GM12865 (cell line): ENCODE measurements around the gene NDOR1.

ENCODE experiments used
- DNase-seq: peaks from one replicate; pipeline ENCODE4 v3.0.0; 2010; ENCODE audit warnings: low read depth
- H3K4me3 ChIP-seq: 2 replicates; pipeline ENCODE4 v1.5.1; 2011; ENCODE audit warnings: mild to moderate bottlenecking, low read depth, low read length, control low read depth
- TF ChIP-seq, protein P1 (sequence below): IDR thresholded peaks from 2 replicates; pipeline ENCODE4 v1.5.1; 2011; ENCODE audit warnings: low read length, control low read depth, low read depth, inconsistent platforms; ENCODE audit not compliant: insufficient read depth; ENCODE audit errors: missing control alignments

Gene NDOR1

DNA sequence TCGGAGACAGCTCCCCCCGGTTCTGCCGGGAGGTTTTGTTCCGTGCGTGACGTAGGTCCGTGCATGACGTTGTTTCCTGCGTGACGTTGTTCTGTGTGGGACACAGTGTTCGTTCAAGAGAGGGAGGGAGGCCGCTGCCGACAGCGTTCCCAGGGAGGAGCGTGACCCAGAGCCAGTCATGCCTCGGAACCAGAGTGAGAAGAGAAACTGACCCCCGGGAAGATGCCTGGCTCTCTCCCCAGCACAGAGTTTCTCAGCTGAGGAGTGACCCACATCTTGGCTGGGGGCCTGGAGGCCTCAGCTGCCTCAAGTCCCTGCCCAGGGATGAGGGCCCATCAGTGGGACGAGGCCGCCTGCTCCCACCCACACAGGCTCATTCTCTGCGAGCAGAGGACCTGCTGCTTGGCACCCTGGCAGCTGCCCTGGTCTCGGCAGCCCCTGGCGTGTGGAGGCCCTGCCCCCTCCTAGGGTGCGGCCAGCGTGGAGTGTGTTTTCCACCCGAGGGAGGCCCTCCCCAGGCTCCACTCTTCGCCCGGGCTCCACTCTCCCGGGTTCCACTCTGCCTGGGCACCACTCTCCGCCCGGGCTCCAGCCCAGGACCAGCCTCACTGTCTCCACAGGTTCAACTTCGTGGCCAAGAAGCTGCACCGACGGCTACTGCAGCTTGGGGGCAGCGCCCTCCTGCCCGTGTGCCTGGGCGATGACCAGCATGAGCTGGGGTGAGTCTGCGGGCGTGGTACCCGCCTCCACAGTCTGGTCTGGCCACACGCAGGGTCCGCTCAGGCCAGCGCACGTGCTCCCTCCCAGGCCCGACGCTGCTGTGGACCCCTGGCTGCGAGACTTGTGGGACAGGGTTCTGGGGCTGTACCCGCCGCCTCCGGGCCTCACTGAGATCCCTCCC lies 7.9 kb downstream of the NDOR1 start:
- DNase-seq, result no peak
- H3K4me3 ChIP-seq, result no peak overlapping the region
- TF ChIP-seq, protein P1, sequence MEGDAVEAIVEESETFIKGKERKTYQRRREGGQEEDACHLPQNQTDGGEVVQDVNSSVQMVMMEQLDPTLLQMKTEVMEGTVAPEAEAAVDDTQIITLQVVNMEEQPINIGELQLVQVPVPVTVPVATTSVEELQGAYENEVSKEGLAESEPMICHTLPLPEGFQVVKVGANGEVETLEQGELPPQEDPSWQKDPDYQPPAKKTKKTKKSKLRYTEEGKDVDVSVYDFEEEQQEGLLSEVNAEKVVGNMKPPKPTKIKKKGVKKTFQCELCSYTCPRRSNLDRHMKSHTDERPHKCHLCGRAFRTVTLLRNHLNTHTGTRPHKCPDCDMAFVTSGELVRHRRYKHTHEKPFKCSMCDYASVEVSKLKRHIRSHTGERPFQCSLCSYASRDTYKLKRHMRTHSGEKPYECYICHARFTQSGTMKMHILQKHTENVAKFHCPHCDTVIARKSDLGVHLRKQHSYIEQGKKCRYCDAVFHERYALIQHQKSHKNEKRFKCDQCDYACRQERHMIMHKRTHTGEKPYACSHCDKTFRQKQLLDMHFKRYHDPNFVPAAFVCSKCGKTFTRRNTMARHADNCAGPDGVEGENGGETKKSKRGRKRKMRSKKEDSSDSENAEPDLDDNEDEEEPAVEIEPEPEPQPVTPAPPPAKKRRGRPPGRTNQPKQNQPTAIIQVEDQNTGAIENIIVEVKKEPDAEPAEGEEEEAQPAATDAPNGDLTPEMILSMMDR, result no peak

DNA sequence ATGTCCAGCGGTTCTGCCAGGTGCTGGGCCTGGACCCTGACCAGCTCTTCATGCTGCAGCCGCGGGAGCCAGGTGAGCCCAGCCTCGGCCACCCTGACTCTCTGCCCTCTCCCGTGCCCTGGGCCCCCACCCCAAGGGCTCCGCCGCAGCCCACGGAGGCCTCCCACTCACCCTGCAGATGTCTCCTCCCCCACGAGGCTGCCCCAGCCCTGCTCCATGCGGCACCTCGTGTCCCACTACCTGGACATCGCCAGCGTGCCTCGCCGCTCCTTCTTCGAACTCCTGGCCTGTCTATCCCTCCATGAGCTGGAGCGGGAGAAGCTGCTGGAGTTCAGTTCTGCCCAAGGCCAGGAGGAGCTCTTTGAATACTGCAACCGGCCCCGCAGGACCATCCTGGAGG lies 9.1 kb downstream of the NDOR1 start:
- H3K4me3 ChIP-seq, result no peak overlapping the region
- TF ChIP-seq, protein P1, result no peak
- DNase-seq, result no peak

DNA sequence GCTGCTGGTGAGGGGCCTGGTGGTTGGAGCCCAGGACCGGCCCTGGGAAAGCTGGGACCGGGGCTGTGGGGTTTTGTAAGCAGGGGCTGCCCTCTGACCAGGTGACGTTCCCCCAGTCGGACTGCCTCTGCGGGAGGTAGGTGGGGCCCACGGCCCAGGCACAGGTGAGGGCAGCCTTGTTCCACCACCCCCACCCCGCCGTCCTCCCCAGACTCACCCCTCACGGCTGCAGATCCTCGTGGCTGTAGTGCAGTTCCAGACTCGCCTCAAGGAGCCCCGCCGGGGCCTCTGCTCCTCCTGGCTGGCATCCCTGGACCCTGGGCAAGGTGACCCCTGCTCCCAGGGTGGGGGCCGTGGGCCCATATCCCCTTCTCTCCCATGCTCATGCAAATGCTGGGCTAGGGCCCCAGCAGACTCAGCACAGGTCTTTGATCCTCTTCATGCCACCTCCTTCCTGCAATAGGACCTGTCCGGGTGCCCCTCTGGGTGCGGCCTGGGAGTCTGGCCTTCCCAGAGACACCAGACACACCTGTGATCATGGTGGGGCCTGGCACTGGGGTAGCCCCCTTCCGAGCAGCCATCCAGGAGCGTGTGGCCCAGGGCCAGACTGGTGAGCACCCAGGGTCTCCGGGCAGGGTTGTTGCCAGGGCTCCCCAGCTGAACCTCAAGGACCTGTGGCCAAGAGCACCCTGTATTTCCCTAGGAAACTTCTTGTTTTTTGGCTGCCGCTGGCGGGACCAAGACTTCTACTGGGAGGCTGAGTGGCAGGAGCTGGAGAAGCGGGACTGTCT lies 9.9 kb downstream of the NDOR1 start:
- DNase-seq, result no peak
- no peak overlapping the region for H3K4me3 ChIP-seq
- TF ChIP-seq, protein P1, result no peak

DNA sequence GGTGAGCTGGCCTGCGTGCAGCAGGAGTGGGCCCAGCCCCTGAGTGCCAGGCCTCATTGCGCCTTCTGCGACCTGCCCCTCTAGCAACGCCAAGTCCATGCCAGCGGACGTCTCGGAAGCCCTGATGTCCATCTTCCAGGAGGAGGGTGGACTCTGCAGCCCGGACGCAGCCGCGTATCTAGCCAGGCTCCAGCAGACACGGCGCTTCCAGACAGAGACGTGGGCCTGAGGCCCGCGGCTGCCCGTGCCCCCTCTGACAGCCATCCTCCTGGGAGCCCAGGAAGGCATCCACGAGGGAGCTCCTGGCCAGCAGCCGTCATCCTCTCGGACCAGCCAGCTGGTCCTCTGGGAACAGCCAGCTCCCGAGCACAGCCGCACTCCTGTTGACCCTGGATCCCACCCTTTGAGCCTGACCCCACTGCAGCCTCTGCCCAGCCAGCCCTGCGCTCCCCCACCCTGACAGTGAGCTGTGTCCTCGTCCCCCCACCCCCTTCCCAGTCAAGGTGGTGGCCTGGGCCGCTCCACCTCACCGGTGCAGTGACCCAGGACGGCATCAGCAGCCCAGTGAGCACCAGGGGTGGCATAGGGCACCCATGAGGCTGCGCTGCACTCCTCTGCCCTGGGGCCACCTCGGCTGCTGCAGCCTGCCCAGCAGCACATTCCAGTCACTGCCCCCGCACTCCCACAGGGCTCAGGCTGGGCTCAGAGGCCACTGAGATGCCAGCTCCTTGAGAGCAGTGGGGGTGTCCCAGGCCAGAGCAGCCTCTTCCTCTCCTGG lies 10.9 kb downstream of the NDOR1 start:
- no peak overlapping the region for H3K4me3 ChIP-seq
- TF ChIP-seq, protein P1, result no peak
- DNase-seq, result no peak

DNA sequence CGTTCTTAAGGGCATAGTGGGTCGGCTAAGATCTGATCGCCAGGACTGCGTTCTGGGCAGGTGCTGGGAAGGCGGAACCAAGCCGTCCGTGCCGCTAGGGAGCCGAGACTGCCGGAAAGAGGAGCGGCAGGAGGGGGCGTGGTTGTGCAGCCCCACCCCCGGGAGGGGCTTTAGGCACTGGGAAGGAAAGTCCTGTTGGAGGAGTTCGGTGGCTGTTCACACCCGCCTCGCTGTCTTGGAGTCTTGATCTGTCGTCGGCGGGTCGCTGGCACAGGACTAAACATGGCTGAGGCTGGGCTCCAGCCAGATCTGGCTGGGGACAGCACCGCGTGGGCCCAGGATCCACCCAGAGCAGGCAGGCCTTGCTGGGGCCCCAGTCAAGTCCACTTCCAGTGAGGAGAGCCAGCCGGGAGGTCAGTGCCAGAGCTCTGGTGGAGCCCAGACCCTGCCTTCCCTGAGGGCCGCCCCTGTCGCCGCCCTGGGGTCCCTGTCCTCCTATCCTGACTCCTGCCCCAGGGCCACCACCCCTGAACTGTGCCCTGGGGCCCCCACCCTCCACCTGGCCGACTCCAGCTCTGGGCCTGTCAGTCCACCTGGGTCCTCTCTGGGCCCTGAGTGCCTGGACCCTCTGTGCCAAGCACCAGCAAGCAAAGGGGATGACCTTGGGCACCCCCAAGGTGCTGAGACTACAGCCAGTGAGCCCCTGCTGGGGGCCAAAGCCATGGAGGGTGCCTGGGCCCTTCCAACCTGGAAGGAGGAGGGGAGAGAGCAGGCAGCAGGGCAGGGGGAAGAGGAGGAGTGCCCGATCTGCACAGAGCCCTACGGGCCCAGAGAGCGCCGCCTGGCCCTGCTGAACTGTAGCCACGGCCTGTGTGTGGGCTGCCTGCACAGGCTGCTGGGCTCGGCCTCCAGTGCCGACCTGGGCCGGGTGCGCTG lies 12.0 kb downstream of the NDOR1 start:
- no peak overlapping the region for H3K4me3 ChIP-seq
- TF ChIP-seq, protein P1, result no peak
- no peak for DNase-seq
